ENCODE measurements around the gene POFUT2.
"Not testable (repeated sequence)": the region's sequence is repeated elsewhere in the genome, so short reads cannot be mapped to it uniquely, and the experiment has no call there.

The POFUT2 gene

DNA sequence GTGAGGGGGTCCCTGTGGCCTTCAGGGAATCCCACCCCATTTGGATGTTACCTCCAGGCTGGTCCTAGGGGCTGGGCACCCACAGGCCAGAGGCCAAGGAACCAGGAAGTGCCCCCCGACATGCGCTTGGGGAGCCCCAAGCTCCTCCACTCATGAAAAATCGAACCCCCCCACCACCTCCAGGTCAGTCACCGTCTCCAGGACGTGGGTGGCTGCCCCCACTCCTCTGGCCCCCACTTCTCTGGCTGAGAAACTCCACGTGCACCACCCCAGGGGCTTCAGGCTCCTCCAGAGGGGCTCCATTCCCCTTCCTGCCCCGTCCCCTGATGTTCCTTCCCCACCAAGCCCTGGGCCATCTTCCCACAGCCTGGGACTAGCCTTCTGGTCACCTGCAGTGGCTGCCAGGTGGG, 30.5 kb upstream of the POFUT2 start:
- POLR2A ChIA-PET, result no interaction called here
- TF ChIP-seq, protein P1, sequence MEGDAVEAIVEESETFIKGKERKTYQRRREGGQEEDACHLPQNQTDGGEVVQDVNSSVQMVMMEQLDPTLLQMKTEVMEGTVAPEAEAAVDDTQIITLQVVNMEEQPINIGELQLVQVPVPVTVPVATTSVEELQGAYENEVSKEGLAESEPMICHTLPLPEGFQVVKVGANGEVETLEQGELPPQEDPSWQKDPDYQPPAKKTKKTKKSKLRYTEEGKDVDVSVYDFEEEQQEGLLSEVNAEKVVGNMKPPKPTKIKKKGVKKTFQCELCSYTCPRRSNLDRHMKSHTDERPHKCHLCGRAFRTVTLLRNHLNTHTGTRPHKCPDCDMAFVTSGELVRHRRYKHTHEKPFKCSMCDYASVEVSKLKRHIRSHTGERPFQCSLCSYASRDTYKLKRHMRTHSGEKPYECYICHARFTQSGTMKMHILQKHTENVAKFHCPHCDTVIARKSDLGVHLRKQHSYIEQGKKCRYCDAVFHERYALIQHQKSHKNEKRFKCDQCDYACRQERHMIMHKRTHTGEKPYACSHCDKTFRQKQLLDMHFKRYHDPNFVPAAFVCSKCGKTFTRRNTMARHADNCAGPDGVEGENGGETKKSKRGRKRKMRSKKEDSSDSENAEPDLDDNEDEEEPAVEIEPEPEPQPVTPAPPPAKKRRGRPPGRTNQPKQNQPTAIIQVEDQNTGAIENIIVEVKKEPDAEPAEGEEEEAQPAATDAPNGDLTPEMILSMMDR (IDR thresholded peaks at IDR 0.05; ENCODE audit: insufficient read depth, low read length, missing control alignments), result no peak
- CTCF ChIA-PET, result interaction anchor here (1.5 to 4.0 kb wide), 2 partner anchors 9 kb away, joined by 5 to 25 read pairs; no protein-coding TSS in a partner anchor
- H3K4me3 ChIP-seq (ENCODE audit: low read depth, low read length), result no peak overlapping the region
- no peak for DNase-seq (ENCODE audit: low read depth, low spot score)

DNA sequence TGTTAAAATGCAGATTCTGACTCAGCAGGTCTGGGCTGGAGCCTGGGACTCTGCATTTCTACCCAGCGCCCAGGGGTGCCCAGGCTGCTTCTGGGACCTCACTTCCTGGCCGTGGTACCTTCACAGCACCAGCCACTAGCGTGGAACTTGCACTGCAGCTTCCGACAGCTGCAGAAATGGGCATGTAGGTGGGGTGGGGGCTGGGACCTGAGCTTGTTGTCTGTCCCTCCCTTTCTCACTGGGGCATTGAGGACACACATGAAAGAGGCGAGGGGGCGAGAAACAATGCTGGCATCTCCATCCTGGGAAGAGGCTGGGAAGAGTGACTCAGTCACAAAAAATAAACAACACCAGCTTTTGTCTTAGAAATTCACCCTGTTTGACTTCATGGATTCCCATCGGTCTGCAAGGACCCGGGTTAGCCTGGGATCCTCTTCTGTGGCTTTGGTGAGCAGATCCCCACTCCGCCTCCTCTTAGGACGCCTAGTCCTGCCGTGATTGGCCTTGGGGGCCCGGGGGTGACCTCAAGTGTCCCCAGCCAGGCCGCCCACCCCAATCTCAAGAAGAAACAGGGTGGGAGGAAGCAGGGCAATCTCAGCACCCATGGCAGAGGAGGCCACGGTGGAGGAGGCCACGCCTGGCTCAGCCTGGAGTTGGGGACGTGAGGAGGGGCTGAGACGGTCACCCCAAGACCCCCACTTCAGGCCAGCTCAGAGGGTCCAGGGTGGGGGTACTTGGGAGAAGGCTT, 29.9 kb upstream of the POFUT2 start:
- CTCF ChIA-PET, result interaction anchor here (1.0 to 4.0 kb wide), 4 partner anchors 9 to 181 kb away, joined by 3 to 25 read pairs (median 5); no protein-coding TSS in a partner anchor
- DNase-seq (ENCODE audit: low read depth, low spot score), result no peak
- no peak overlapping the region for H3K4me3 ChIP-seq (ENCODE audit: low read depth, low read length)
- TF ChIP-seq, protein P1 (IDR thresholded peaks at IDR 0.05; ENCODE audit: insufficient read depth, low read length, missing control alignments), result no peak
- POLR2A ChIA-PET, result interaction anchor here (0.7 to 0.8 kb wide), 2 partner anchors 23 to 1239 kb away, joined by 3 read pairs; no protein-coding TSS in a partner anchor

DNA sequence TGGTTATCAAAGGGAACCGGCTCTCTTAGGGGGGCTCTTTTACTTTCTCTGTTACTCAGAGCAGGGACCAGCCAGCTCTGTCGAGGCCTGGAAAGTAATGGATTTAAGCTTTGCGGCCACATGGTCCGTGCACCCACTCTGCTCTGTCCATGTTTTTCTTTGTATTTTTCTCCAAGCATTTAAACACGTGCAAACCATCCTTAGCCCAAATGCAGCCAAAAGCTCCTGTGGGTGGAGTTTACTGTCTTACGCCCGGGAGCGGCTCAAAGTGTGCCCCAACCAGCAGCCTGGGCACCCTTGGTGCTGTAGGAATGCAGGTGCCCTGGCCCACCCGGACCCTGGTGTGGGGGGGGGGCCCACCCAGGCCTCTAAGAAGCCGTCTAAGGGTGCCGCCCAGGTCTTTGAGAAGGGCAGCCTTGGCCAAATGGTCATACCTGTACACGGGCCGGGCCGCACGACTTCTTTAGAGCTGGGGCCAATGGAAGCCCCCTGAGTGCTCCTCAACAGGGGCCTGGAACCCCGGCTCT, 29.2 kb upstream of the POFUT2 start:
- POLR2A ChIA-PET, result interaction anchor here (0.6 to 0.8 kb wide), 3 partner anchors 23 to 1240 kb away, joined by 3 read pairs; no protein-coding TSS in a partner anchor
- CTCF ChIA-PET, result interaction anchor here (1.0 to 4.0 kb wide), 5 partner anchors 8 to 180 kb away, joined by 3 to 25 read pairs (median 5); no protein-coding TSS in a partner anchor
- TF ChIP-seq, protein P1 (IDR thresholded peaks at IDR 0.05; ENCODE audit: insufficient read depth, low read length, missing control alignments), result no peak
- H3K4me3 ChIP-seq (ENCODE audit: low read depth, low read length), result no peak overlapping the region
- no peak for DNase-seq (ENCODE audit: low read depth, low spot score)

DNA sequence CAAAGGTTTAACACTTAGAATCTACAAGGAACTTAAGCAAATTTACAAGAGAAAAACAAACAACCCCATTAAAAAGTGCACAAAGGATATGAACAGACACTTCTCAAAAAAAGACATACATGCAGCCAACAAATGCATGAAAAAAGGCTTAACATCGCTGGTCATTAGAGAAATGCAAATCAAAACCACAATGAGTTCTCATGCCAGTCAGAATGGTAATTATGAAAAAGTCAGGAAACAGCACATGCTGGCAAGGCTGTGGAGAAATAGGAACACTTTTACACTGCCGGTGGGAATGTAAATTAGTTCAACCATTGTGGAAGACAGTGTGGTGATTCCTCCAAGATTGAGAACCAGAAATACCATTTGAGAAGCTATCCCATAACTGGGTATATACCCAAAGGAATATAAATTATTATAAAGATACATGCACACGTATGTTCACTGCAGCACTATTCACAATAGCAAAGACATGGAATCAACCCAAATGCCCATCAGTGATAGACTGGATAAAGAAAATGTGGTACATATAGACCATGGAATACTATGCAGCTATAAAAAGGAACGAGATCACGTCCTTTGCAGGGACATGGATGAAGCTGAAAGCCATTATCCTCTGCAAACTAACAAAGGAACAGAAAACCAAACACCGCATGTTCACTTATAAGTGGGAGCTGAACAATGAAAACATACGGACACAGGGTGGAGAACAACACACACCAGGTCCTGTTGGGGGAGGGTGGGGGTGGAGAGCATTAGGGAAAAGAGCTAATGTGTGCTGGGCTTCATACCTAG, 28.2 kb upstream of the POFUT2 start:
- ChIA-PET POLR2A (interaction anchor here (0.6 kb wide), 1 partner anchor 44 kb away, joined by 3 read pairs; no protein-coding TSS in a partner anchor), CTCF (interaction anchor here (1.0 kb wide), 1 partner anchor 23 kb away, joined by 3 read pairs; no protein-coding TSS in a partner anchor)
- DNase-seq (ENCODE audit: low read depth, low spot score); H3K4me3 ChIP-seq (ENCODE audit: low read depth, low read length): not testable (repeated sequence)

DNA sequence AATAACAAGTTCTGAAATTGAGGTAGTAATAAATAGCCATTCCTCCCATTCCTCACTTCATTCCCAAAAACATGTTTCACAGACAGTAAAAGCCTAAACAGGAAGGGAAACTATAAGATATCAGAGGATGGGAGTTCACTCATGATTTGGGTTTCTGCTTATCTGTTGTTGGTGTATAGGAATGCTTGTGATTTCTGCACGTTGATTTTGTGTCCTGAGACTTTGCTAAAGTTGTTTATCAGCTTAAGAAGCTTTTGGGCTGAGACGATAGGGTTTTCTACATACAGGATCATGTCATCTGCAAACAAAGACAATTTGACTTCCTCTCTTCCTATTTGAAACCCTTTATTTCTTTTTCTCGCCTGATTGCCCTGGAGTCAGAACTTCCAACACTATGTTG, 26.0 kb upstream of the POFUT2 start:
- POLR2A ChIA-PET, result no interaction called here
- no peak overlapping the region for H3K4me3 ChIP-seq (ENCODE audit: low read depth, low read length)
- DNase-seq (ENCODE audit: low read depth, low spot score), result no peak
- CTCF ChIA-PET, result interaction anchor here (0.6 to 1.6 kb wide), 2 partner anchors 15 to 145 kb away, joined by 3 to 5 read pairs; no protein-coding TSS in a partner anchor
- TF ChIP-seq, protein P1 (IDR thresholded peaks at IDR 0.05; ENCODE audit: insufficient read depth, low read length, missing control alignments), result no peak

DNA sequence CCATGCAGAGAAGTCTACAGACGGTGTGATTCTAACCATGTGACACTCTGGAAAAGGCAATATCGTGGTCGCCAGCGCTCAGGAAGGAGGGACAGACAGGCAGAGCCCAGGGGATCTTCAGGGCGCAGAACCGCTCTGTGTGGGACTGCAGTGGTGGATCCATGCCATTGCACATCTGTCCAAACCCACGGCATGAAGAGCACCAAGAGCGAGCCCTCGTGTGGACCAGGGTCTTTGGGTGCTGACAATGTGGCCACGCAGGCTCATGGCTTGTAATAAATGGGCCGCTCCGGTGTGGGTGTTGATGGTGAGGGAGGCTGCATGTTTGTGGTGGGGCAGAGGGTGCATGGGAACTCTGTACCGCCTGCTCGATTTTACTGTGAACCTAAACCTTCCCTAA, 25.3 kb upstream of the POFUT2 start:
- no peak overlapping the region for H3K4me3 ChIP-seq (ENCODE audit: low read depth, low read length)
- TF ChIP-seq, protein P1 (IDR thresholded peaks at IDR 0.05; ENCODE audit: insufficient read depth, low read length, missing control alignments), result no peak
- no peak for DNase-seq (ENCODE audit: low read depth, low spot score)
- ChIA-PET POLR2A (no interaction called here), CTCF (interaction anchor here (0.6 to 1.6 kb wide), 2 partner anchors 16 to 146 kb away, joined by 3 to 5 read pairs; no protein-coding TSS in a partner anchor)

Data from AG04449 (cell line).